ENCODE measurements around the gene KDM4B.

GRCh38 chr19:4993683-4994082 is 24.8 kb downstream of the KDM4B start:
- TF ChIP-seq CTCF (IDR thresholded peaks at IDR 0.05) (no peak), POLR2A (IDR thresholded peaks at IDR 0.05) (no peak)

All from transverse colon (tissue), 3 donors.